Measurements from ENCODE around the gene TRPC4.

TRPC4 gene

DNA sequence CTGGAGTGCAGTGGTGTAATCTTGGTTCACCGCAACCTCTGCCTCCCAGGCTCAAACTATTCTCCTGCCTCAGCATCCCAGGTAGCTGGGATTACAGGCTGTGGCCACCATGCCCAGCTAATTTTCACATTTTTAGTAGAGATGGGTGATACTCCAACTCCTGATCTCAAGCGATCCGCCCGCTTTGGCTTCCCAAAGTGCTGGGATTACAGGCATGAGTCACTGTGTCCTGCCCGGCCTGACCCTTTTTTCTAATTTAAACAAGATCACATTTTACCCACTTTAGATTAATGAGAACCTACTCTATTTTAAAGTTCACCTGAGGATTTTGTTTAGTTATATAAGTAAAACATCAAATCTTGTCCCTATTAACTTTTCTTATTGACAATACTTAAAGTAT, 179.2 kb downstream of the TRPC4 start:
- TF ChIP-seq, protein P1, sequence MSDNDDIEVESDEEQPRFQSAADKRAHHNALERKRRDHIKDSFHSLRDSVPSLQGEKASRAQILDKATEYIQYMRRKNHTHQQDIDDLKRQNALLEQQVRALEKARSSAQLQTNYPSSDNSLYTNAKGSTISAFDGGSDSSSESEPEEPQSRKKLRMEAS (IDR thresholded peaks at IDR 0.05; ENCODE audit: low read depth, low read length), result no peak
- TF ChIP-seq POLR2A (IDR thresholded peaks at IDR 0.05; ENCODE audit: extremely low read depth, insufficient read length) (no peak), MYC (IDR thresholded peaks at IDR 0.05; ENCODE audit: low read depth, low read length) (no peak)
- TF ChIP-seq, protein P2, sequence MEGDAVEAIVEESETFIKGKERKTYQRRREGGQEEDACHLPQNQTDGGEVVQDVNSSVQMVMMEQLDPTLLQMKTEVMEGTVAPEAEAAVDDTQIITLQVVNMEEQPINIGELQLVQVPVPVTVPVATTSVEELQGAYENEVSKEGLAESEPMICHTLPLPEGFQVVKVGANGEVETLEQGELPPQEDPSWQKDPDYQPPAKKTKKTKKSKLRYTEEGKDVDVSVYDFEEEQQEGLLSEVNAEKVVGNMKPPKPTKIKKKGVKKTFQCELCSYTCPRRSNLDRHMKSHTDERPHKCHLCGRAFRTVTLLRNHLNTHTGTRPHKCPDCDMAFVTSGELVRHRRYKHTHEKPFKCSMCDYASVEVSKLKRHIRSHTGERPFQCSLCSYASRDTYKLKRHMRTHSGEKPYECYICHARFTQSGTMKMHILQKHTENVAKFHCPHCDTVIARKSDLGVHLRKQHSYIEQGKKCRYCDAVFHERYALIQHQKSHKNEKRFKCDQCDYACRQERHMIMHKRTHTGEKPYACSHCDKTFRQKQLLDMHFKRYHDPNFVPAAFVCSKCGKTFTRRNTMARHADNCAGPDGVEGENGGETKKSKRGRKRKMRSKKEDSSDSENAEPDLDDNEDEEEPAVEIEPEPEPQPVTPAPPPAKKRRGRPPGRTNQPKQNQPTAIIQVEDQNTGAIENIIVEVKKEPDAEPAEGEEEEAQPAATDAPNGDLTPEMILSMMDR (IDR thresholded peaks at IDR 0.05; ENCODE audit: low read depth, low read length), result no peak
- no peak for DNase-seq (ENCODE audit: low read depth)
- H3K4me3 ChIP-seq (ENCODE audit: low read depth, low read length), result no peak overlapping the region

DNA sequence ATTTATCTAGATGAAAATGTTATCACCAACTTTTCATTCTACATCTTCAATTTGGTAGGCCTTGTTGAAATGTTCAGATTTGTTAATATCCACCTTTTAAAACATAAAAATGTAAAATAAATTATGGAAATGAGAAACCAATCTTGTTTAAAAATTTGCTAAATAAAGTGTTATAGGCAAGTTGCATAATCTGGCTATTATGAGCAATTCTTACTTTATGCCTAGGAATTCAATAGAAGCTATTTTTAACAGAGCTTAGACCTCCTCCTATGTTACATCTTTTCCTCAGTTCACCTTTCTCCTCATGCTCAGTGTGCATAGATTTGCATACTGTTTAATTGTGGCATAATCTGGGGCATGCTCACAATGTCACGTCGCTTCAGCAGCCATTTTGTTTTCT, 183.1 kb downstream of the TRPC4 start:
- no peak for DNase-seq (ENCODE audit: low read depth)
- TF ChIP-seq POLR2A (IDR thresholded peaks at IDR 0.05; ENCODE audit: extremely low read depth, insufficient read length) (no peak), MYC (IDR thresholded peaks at IDR 0.05; ENCODE audit: low read depth, low read length) (no peak)
- TF ChIP-seq, protein P2 (IDR thresholded peaks at IDR 0.05; ENCODE audit: low read depth, low read length), result no peak
- TF ChIP-seq, protein P1 (IDR thresholded peaks at IDR 0.05; ENCODE audit: low read depth, low read length), result no peak
- no peak overlapping the region for H3K4me3 ChIP-seq (ENCODE audit: low read depth, low read length)

DNA sequence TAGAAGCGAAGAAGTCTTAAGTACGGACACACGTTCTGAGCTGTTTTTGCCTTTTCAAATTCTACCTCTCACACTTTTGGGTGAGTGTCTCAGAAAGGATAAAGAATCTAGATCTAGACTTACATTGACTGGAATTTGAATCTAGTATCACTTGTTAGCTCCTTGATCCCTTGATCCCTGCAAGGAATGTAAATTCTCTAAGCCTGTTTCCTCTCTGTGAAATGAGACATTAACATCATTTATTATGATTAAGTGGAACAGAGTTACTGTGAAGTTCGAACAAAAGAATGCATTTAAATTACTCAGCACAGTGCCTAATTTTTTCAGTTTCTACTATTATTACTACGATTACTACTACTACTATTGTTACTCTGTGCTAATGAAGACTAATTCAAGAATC, 184.4 kb downstream of the TRPC4 start:
- DNase-seq (ENCODE audit: low read depth), result no peak
- TF ChIP-seq POLR2A (IDR thresholded peaks at IDR 0.05; ENCODE audit: extremely low read depth, insufficient read length), result no peak
- TF ChIP-seq, protein P1 (IDR thresholded peaks at IDR 0.05; ENCODE audit: low read depth, low read length), result no peak
- TF ChIP-seq, protein P2 (IDR thresholded peaks at IDR 0.05; ENCODE audit: low read depth, low read length), result no peak
- no peak for TF ChIP-seq MYC (IDR thresholded peaks at IDR 0.05; ENCODE audit: low read depth, low read length)
- no peak overlapping the region for H3K4me3 ChIP-seq (ENCODE audit: low read depth, low read length)

DNA sequence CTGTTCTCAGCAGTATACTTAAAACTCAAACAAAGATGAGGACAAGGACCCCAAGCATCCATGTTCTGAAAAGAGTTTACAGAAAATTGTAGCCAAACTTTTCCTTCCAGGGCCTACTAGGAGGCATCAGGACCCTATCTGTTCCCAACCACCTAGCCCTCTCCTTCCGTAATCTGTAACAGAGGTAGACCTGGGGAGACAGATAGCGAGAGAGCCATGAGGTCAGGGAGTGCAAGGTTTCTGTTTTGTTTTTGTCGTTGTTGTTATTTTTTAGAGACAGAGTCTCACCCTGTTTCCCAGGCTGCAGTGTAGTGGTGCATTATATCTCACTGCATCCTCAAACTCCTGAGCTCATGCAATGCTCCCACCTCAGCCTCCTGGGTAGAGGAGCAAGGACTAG, 187.1 kb downstream of the TRPC4 start:
- TF ChIP-seq MYC (IDR thresholded peaks at IDR 0.05; ENCODE audit: low read depth, low read length) (no peak), POLR2A (IDR thresholded peaks at IDR 0.05; ENCODE audit: extremely low read depth, insufficient read length) (no peak)
- TF ChIP-seq, protein P2 (IDR thresholded peaks at IDR 0.05; ENCODE audit: low read depth, low read length), result no peak
- TF ChIP-seq, protein P1 (IDR thresholded peaks at IDR 0.05; ENCODE audit: low read depth, low read length), result no peak
- no peak for DNase-seq (ENCODE audit: low read depth)
- H3K4me3 ChIP-seq (ENCODE audit: low read depth, low read length), result no peak overlapping the region

DNA sequence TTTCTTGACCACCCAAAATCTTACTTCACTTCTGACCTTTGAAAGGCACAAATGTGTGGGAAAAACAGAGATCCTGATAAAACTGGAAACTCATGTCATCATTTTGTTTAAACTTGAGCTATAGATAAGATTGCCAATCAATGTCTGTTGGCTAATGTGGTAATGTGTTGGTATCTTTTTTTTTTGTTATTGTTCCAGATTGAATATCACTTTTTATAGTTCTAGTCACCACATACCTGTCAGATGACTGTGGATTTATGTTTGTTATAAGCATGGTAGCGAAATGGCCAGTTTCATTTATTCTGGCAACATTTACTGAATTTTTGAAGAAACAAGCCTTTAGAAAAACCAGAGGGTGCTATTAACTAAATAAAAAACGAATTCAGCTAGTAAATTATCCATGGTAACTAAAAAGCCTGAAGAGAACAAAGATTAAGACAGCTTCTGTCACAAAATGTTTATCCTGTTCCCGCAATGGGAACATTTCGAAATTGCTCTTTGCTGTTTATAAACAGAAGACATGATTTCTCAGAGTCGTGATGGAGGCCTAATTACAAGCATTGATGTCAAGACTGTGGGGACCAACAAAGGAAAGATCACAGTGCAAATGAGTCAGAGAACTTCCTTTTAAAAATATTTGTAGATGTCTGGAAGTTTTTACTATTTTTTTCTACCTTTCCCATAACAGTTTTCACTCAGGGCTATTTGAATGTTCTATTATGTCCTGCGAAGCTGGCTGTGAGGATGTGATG, 188.1 kb downstream of the TRPC4 start:
- TF ChIP-seq, protein P2 (IDR thresholded peaks at IDR 0.05; ENCODE audit: low read depth, low read length), result no peak
- TF ChIP-seq POLR2A (IDR thresholded peaks at IDR 0.05; ENCODE audit: extremely low read depth, insufficient read length), result no peak
- TF ChIP-seq, protein P1 (IDR thresholded peaks at IDR 0.05; ENCODE audit: low read depth, low read length), result no peak
- TF ChIP-seq MYC (IDR thresholded peaks at IDR 0.05; ENCODE audit: low read depth, low read length), result no peak
- DNase-seq (ENCODE audit: low read depth), result no peak
- H3K4me3 ChIP-seq (ENCODE audit: low read depth, low read length), result no peak overlapping the region
